HG02798 (cell line): ENCODE measurements around the gene TMEM203.

Experiments
- ATAC-seq: cut with Tn5 transposase; IDR thresholded peaks from one replicate; pipeline ENCODE4 v1.9.1; 2021; ENCODE audit warnings: mild to moderate bottlenecking; ENCODE audit not compliant: unreplicated experiment, poor library complexity

The TMEM203 gene

GRCh38 chr9:137219757-137220316 lies 14.4 kb upstream of the TMEM203 start:
- no peak for ATAC-seq

DNA sequence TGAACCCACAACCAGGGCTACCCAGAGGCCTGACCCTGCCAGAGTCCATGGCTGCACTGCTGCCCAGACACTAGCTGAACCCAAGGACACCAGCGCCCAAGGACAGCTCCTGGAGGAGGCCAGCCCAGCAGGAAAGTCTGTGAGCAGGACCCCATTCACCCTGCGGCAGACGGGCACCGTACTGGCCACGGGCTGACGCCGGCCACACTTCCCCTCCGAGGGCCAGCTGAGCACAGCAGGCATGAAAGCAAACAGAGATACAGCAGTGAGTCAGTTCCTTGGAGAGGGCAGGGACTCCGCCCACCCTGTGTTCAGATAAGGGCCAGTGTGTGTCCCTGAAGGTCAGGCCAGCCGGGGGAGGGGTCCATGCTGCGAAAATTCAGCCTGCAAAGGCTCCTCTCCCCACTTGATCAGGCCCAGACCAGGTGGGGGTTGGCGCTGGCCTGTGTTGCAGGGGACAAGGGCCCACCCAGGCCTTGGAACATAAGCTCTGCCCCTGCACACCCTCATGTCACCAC lies 13.4 kb upstream of the TMEM203 start:
- no peak for ATAC-seq

GRCh38 chr9:137218212-137218753 lies 12.8 kb upstream of the TMEM203 start:
- ATAC-seq: no peak

DNA sequence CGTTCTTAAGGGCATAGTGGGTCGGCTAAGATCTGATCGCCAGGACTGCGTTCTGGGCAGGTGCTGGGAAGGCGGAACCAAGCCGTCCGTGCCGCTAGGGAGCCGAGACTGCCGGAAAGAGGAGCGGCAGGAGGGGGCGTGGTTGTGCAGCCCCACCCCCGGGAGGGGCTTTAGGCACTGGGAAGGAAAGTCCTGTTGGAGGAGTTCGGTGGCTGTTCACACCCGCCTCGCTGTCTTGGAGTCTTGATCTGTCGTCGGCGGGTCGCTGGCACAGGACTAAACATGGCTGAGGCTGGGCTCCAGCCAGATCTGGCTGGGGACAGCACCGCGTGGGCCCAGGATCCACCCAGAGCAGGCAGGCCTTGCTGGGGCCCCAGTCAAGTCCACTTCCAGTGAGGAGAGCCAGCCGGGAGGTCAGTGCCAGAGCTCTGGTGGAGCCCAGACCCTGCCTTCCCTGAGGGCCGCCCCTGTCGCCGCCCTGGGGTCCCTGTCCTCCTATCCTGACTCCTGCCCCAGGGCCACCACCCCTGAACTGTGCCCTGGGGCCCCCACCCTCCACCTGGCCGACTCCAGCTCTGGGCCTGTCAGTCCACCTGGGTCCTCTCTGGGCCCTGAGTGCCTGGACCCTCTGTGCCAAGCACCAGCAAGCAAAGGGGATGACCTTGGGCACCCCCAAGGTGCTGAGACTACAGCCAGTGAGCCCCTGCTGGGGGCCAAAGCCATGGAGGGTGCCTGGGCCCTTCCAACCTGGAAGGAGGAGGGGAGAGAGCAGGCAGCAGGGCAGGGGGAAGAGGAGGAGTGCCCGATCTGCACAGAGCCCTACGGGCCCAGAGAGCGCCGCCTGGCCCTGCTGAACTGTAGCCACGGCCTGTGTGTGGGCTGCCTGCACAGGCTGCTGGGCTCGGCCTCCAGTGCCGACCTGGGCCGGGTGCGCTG lies 12.1 kb upstream of the TMEM203 start:
- ATAC-seq: no peak

DNA sequence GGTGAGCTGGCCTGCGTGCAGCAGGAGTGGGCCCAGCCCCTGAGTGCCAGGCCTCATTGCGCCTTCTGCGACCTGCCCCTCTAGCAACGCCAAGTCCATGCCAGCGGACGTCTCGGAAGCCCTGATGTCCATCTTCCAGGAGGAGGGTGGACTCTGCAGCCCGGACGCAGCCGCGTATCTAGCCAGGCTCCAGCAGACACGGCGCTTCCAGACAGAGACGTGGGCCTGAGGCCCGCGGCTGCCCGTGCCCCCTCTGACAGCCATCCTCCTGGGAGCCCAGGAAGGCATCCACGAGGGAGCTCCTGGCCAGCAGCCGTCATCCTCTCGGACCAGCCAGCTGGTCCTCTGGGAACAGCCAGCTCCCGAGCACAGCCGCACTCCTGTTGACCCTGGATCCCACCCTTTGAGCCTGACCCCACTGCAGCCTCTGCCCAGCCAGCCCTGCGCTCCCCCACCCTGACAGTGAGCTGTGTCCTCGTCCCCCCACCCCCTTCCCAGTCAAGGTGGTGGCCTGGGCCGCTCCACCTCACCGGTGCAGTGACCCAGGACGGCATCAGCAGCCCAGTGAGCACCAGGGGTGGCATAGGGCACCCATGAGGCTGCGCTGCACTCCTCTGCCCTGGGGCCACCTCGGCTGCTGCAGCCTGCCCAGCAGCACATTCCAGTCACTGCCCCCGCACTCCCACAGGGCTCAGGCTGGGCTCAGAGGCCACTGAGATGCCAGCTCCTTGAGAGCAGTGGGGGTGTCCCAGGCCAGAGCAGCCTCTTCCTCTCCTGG lies 10.9 kb upstream of the TMEM203 start:
- ATAC-seq: no peak

DNA sequence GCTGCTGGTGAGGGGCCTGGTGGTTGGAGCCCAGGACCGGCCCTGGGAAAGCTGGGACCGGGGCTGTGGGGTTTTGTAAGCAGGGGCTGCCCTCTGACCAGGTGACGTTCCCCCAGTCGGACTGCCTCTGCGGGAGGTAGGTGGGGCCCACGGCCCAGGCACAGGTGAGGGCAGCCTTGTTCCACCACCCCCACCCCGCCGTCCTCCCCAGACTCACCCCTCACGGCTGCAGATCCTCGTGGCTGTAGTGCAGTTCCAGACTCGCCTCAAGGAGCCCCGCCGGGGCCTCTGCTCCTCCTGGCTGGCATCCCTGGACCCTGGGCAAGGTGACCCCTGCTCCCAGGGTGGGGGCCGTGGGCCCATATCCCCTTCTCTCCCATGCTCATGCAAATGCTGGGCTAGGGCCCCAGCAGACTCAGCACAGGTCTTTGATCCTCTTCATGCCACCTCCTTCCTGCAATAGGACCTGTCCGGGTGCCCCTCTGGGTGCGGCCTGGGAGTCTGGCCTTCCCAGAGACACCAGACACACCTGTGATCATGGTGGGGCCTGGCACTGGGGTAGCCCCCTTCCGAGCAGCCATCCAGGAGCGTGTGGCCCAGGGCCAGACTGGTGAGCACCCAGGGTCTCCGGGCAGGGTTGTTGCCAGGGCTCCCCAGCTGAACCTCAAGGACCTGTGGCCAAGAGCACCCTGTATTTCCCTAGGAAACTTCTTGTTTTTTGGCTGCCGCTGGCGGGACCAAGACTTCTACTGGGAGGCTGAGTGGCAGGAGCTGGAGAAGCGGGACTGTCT lies 9.9 kb upstream of the TMEM203 start:
- no peak for ATAC-seq

- no peak for ATAC-seq
Observed at GRCh38 chr9:137214620-137215019, 9.2 kb upstream of the TMEM203 start.

DNA sequence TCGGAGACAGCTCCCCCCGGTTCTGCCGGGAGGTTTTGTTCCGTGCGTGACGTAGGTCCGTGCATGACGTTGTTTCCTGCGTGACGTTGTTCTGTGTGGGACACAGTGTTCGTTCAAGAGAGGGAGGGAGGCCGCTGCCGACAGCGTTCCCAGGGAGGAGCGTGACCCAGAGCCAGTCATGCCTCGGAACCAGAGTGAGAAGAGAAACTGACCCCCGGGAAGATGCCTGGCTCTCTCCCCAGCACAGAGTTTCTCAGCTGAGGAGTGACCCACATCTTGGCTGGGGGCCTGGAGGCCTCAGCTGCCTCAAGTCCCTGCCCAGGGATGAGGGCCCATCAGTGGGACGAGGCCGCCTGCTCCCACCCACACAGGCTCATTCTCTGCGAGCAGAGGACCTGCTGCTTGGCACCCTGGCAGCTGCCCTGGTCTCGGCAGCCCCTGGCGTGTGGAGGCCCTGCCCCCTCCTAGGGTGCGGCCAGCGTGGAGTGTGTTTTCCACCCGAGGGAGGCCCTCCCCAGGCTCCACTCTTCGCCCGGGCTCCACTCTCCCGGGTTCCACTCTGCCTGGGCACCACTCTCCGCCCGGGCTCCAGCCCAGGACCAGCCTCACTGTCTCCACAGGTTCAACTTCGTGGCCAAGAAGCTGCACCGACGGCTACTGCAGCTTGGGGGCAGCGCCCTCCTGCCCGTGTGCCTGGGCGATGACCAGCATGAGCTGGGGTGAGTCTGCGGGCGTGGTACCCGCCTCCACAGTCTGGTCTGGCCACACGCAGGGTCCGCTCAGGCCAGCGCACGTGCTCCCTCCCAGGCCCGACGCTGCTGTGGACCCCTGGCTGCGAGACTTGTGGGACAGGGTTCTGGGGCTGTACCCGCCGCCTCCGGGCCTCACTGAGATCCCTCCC lies 8.0 kb upstream of the TMEM203 start:
- ATAC-seq: no peak

DNA sequence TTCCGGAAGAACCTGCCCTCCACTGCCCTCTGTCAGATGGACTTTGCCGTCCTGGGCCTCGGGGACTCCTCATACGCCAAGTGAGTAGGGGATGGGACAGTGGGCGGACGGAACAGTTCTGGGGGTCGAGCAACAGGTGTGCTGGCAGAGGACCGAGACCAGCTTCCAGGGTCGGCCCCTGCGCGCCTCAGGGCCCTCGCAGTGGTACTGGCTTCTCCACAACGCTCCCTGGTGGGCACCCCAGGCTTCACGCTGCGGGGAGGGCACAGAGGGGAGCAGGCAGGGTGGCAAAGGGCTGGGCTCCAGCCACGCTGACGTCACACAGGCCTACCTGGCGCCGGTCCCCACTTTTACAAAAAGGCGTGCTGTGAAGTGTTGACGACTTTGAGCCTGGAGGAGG lies 7.1 kb upstream of the TMEM203 start:
- no peak for ATAC-seq

- no peak for ATAC-seq
Observed at GRCh38 chr9:137211532-137211931, 6.1 kb upstream of the TMEM203 start.

DNA sequence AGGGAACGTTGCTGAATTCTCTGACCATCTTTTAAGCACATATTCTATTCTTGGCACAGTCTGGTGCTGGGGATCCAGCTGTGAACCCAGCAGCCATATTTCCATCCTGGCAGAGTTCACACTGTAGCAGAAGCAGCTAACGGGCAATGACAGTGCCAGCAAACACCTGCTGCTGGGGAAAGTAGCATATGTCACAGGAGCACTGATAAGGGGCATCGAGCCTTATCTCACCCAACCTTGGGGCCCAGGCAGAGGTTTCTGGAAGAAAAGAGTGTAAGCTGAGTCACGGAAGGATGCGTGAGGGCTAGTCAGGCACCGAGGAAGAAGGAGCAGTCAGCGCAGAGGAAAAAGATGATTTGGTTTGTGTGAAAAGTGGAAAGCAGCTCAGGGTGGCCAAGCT lies 1.2 kb upstream of the TMEM203 start:
- ATAC-seq: no peak

GRCh38 chr9:137204731-137205125 lies 720 bp downstream of the TMEM203 start:
- no peak for ATAC-seq

GRCh38 chr9:137202966-137203365 lies 2.5 kb downstream of the TMEM203 start:
- no peak for ATAC-seq

DNA sequence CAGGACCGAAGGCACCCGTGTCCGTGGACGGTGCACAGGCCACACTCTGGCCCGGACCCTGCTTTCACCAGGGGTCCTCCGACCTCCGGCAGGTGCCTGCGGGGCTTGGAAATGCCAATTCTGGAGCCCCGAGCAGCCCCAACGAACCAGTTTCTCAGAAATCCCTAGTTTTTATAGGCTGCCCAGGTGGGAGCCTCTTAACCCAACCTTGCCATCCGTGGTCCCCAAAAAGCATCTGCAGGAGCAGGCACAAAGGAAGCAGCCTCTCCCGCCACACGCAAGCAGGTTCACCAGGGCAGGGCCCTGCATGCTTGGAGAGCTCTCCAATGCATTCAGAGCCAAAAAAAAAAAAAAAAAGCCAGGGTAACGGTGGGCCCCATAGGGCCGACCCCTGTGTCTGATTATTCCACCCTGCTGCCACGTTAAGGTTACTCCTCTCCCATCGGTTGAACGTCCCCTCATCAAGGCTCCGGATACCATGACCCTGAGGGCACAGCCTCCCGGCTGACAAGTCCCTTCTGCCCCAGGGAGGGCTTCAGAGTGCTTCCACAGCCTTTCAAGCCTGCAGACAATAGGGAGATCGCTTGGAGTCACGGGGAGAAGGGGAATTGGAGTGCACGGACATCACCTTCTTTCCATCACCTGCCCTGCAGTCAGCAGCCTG lies 4.1 kb downstream of the TMEM203 start:
- no peak for ATAC-seq

DNA sequence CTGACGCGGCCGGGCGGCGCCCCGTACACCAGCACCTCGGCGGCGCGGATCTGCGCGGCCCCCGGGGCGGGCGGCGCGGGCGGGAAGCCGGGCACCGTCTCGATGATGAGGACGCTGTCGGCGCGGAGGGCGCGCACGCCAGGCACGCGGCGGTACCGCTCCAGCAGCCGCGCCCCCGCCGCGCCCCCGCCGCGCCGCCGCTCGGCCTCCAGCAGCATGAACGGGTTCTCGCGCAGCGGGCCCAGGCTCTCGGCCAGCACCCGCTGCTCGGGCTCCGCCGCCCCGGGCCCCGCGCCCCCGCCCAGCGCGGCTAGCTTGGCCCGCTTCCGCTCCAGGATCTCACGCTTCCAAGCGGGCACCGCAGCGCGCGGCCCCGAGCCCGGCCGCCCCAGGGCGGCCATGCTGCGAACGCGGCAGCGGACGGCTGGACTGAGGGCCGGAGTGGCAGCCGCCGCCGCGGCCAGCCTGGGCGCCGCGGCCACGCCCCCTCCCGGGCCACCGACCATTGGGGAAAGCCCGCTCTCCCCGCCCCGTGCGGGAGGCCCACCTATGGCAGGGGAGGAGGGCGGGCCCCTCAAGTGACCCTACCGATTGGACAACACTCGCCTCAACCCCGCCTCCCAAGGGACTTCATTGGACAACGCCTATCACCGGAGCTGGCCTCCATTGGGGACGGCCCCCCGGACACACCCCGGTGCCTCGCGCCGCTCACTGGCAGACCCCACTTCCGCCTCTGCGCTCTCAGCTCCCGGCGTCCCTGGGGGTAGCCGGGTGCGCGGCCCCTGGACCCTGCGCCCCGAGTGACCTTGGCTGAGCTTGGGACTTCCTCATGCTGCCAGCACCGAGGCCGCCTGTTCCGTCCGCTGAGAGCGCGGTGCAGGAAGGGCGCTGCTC lies 4.9 kb downstream of the TMEM203 start, which contains the start of gene TPRN:
TSS of gene TPRN (minus strand) at position 431 of the 894 bp plus-strand sequence. CDS start at position 401, 30 bp downstream.
- peak; percentile 90 for ATAC-seq

DNA sequence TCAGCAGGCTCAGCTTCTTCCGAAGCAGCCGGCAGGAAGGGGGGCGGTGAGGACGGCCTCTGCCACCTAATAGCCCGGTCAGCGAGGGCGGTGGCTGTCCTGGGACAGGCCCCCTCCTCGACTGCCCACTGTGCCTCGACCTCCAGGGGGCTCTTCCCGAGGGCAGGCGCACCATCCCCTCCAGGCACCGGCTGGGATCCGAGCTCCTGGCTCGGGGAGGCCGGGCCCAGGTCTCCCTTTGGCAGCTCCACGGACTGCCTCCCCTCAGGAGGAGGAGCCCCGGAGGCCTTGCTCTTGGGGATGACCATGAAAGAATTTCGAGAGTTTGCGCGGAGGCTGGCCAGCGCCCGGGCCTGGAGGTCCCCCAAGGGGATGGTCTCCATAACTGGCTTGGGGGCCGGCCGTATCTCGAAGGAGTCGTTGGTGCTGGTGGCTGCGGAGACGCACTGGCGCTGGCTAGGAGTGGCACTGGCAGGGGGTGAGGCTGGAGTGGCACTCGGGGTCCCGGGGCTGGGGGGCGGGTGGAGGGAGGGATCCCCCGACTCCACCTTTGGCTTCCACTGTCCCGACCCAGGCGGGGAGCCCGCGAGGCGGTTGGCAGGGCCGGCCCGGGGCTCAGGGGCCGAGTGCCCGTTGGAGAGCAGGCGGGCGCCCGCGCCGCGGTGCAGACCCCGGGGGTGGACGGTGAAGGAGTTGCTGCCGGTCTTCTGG lies 5.9 kb downstream of the TMEM203 start:
- ATAC-seq: no peak

- ATAC-seq: no peak
Observed at GRCh38 chr9:137198902-137199283, 6.6 kb downstream of the TMEM203 start.
